Small intestine (tissue), 7 donors: Measurements from ENCODE around the gene KRT35. TPM values are rescaled to one million over a fixed set of nuclear protein-coding genes. Genes with fewer than 3 reads are reported as not detected.

Experiments used
- DNase-seq, 2 donors: peaks; one replicate each; pipeline versions ENCODE4 v3.0.0 to v3.0.0-alpha.2; 2013
- FAIRE-seq: peaks from 2 replicates; lab custom pipeline; 2012; peaks lifted over from hg19 to GRCh38; lab: Jason Lieb, UNC
- H3K27ac ChIP-seq, 3 donors: one replicate each; pipeline ENCODE4 v1.5.1; 2013; ENCODE audit warnings: low read length in 2 of 3, mild to moderate bottlenecking in 2 of 3, control low read depth in 1 of 3, inconsistent platforms in 1 of 3, low read depth in 1 of 3, moderate library complexity in 1 of 3
- H3K27me3 ChIP-seq, 3 donors: one replicate each; pipeline ENCODE4 v1.6.1; 2013; ENCODE audit warnings: low read length in 3 of 3, inconsistent platforms in 1 of 3; ENCODE audit not compliant: control insufficient read depth in 3 of 3, insufficient read depth in 3 of 3
- H3K36me3 ChIP-seq, 3 donors: one replicate each; pipeline ENCODE4 v1.6.1; 2013; ENCODE audit warnings: low read length in 3 of 3, inconsistent platforms in 1 of 3, low read depth in 1 of 3, mild to moderate bottlenecking in 1 of 3, moderate library complexity in 1 of 3; ENCODE audit not compliant: control insufficient read depth in 3 of 3, insufficient read depth in 2 of 3
- H3K4me1 ChIP-seq, 3 donors: one replicate each; pipeline ENCODE4 v1.6.1; 2013; ENCODE audit warnings: low read length in 2 of 3, inconsistent platforms in 1 of 3, low read depth in 1 of 3, mild to moderate bottlenecking in 1 of 3, moderate library complexity in 1 of 3; ENCODE audit not compliant: control insufficient read depth in 3 of 3, insufficient read depth in 2 of 3
- H3K4me3 ChIP-seq, 3 donors: one replicate each; pipeline ENCODE4 v1.5.1; 2013; ENCODE audit warnings: low read length in 3 of 3, control low read depth in 1 of 3, inconsistent platforms in 1 of 3, low read depth in 1 of 3, mild to moderate bottlenecking in 1 of 3, moderate library complexity in 1 of 3
- H3K9me3 ChIP-seq, 2 donors: one replicate each; pipeline ENCODE4 v1.6.1; 2013; ENCODE audit warnings: low read depth in 1 of 2, low read length in 1 of 2; ENCODE audit not compliant: control insufficient read depth in 2 of 2, insufficient read depth in 1 of 2
- WGBS, 3 donors: extraction: QIAGEN DNeasy Blood & Tissue Kit; methylation state at CpG; one replicate each; pipeline ENCODE4 v1.1.7; 2013; 5-methylcytosine and 5-hydroxymethylcytosine counted together
- polyA plus RNA-seq, 4 donors: library from polyadenylated mRNA; stranded (reverse) in 3 of 4; unstranded in 1 of 4; fragments of 200-250 nt in 3 of 4; fragments of 120-200 nt in 1 of 4; gene quantifications; one replicate each; pipeline versions ENCODE4 v1.2.1 to v1.2.3, GENCODE V29; 2013
- donor health status: healthy with polysubstance abuse.
- donor health status: control.
- donor health status: control.
- donor health status: Bipolar disorder and iron deficiency.
- donor health status: healthy.

Gene KRT35
- polyA plus RNA-seq, 4 donors = not detected

- Histone ChIP-seq H3K27me3 (peaks cover 0 to 4% (median 0%) of the 10 kb centered on the region in 3 donors), H3K27ac (no peak overlapping the region)
- 58 to 71% (median 59%) methylated on average over 14 of the region's 14 CpGs for WGBS, 3 donors
These were observed 25.1 kb upstream of the KRT35 start for GRCh38 chr17:41505809-41506767.

GRCh38 chr17:41505007-41505808 lies 24.3 kb upstream of the KRT35 start, which contains the start of gene KRT13:
Gene KRT13, minus strand, starts transcription at chr17:41505612. Its CDS starts 62 bp downstream, at chr17:41505550.
- no peak within 1 kb of the TSS for H3K27ac ChIP-seq
- DNase-seq (no peak), FAIRE-seq (no peak)
- 82 to 88% (median 83%) methylated on average over 17 of the region's 17 CpGs for WGBS, 3 donors
- H3K9me3 ChIP-seq = no peaks in the 10 kb centered on the region
- no peaks in the 10 kb centered on the region for H3K4me1 ChIP-seq
- H3K4me3 ChIP-seq = no peak within 1 kb of the TSS
- no peaks in the 10 kb centered on the region for H3K36me3 ChIP-seq
- peaks cover 0 to 4% (median 0%) of the 10 kb centered on the region in 3 donors for H3K27me3 ChIP-seq

More at GRCh38 chr17:41505809-41506767, 25.1 kb upstream of the KRT35 start:
- FAIRE-seq = no peak
- peaks cover 0 to 8% (median 4%) of the 10 kb centered on the region in 3 donors for H3K4me1 ChIP-seq
- DNase-seq = no peak
- no peak overlapping the region for H3K4me3 ChIP-seq
- no peaks in the 10 kb centered on the region for H3K36me3 ChIP-seq
- no peaks in the 10 kb centered on the region for H3K9me3 ChIP-seq

GRCh38 chr17:41504246-41504977 lies 23.5 kb upstream of the KRT35 start:
- H3K4me3 ChIP-seq = no peak overlapping the region
- WGBS, 3 donors = 55 to 72% (median 62%) methylated on average over 8 of the region's 8 CpGs
- no peaks in the 10 kb centered on the region for H3K36me3 ChIP-seq

GRCh38 chr17:41503202-41503601 lies 22.3 kb upstream of the KRT35 start:
- DNase-seq (no peak), FAIRE-seq (no peak)
- Histone ChIP-seq H3K27me3 (peaks cover 0 to 4% (median 0%) of the 10 kb centered on the region in 3 donors), H3K9me3 (no peaks in the 10 kb centered on the region), H3K4me1 (no peaks in the 10 kb centered on the region), H3K4me3 (no peak overlapping the region), H3K36me3 (no peaks in the 10 kb centered on the region), H3K27ac (no peak overlapping the region)
- 83 to 94% (median 91%) methylated on average over 9 of the region's 9 CpGs for WGBS, 3 donors

More at GRCh38 chr17:41504246-41504977, 23.5 kb upstream of the KRT35 start:
- Histone ChIP-seq H3K4me1 (no peaks in the 10 kb centered on the region), H3K27ac (no peak overlapping the region), H3K27me3 (peaks cover 0 to 4% (median 0%) of the 10 kb centered on the region in 3 donors), H3K9me3 (no peaks in the 10 kb centered on the region)
- no peak for DNase-seq
- no peak for FAIRE-seq

- 66 to 70% (median 67%) methylated on average over 15 of the region's 15 CpGs for WGBS, 3 donors
- Histone ChIP-seq H3K36me3 (no peaks in the 10 kb centered on the region), H3K27ac (no peak overlapping the region), H3K4me3 (no peak overlapping the region), H3K9me3 (no peaks in the 10 kb centered on the region), H3K4me1 (peaks cover 0 to 3% (median 3%) of the 10 kb centered on the region in 3 donors), H3K27me3 (peaks cover 0 to 4% (median 0%) of the 10 kb centered on the region in 3 donors)
- DNase-seq (no peak), FAIRE-seq (no peak)
These were observed 19.4 kb upstream of the KRT35 start for GRCh38 chr17:41500131-41500911.

GRCh38 chr17:41499714-41500113 lies 18.8 kb upstream of the KRT35 start:
- Histone ChIP-seq H3K36me3 (no peaks in the 10 kb centered on the region), H3K27me3 (peaks cover 0 to 4% (median 0%) of the 10 kb centered on the region in 3 donors), H3K27ac (no peak overlapping the region), H3K9me3 (no peaks in the 10 kb centered on the region), H3K4me3 (no peak overlapping the region), H3K4me1 (peaks cover 0 to 3% (median 3%) of the 10 kb centered on the region in 3 donors)
- DNase-seq (no peak), FAIRE-seq (no peak)
- 74 to 80% (median 80%) methylated on average over 5 of the region's 5 CpGs for WGBS, 3 donors

- H3K27me3 ChIP-seq = peaks cover 0 to 4% (median 0%) of the 10 kb centered on the region in 3 donors
- no peak for FAIRE-seq
- WGBS, 3 donors = 62 to 73% (median 69%) methylated on average over 6 of the region's 6 CpGs
- H3K27ac ChIP-seq = no peak overlapping the region
- H3K9me3 ChIP-seq = no peaks in the 10 kb centered on the region
- H3K4me3 ChIP-seq = no peak overlapping the region
- peaks cover 2 to 3% (median 3%) of the 10 kb centered on the region in 3 donors for H3K4me1 ChIP-seq
- no peak for DNase-seq
- no peaks in the 10 kb centered on the region for H3K36me3 ChIP-seq
These were observed 17.3 kb upstream of the KRT35 start for GRCh38 chr17:41498276-41498675.
